ENCODE measurements around the gene CDON.
"Not testable (repeated sequence)": the region's sequence is repeated elsewhere in the genome, so short reads cannot be mapped to it uniquely, and the experiment has no call there.

Gene CDON

DNA sequence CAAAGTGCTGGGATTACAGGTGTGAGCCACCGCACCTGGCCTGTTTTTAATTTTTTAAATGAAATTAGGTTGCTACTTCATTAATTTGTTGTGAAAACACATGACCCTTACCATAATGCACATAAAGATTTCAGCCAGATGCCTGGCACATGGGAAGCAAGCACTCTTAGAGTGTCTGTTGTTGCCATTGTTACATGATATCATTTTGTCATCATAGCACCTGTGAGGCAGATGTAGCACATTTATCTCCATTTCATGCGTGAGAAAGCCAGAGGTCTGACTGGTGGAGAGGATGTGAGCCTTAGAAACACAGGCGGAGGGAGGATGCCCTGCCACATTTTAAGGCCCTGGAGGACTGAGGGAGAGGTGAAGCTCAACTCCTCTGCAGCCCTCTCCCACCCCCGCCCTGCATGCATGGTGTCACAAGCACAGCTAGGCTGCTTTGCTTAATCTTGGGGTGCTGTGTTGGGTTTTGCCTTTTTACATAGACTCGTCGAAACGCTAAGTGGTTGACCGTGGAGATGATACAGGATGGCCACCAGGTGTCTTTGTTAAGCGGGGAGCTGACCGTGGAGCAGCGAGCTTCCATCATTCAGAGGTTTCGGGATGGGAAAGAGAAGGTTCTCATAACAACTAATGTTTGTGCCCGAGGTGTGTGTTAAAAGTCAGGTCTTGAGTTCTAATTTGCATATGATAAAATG lies 144.4 kb downstream of the CDON start:
- no peak for DNase-seq

DNA sequence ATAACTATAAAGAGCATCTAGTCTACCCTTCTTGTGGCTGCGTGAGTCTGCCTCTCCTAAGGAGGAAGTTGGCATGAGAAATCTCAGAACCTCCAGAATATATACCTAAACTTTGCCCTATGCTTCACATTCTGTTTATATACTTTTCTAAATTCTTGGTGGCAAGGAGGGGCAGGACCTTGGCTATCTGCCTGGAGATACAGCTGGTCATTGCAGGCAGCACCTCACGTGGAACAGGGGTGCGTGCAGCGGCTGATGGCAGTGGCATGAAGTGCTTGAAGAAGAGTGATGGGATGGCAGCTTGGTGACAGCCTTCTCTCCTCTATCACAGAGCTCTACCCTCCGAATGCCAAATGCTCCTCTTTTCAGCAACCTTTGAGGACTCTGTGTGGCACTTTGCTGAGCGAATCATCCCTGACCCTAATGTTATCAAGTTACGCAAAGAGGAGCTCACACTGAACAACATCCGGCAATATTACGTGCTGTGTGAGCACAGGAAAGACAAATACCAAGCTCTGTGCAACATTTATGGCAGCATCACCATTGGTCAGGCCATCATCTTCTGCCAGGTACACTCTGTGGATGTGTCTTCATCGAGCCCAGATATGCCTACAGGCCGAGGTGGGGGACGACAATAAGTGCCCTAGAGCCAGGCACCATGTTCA lies 145.9 kb downstream of the CDON start:
- DNase-seq = no peak

DNA sequence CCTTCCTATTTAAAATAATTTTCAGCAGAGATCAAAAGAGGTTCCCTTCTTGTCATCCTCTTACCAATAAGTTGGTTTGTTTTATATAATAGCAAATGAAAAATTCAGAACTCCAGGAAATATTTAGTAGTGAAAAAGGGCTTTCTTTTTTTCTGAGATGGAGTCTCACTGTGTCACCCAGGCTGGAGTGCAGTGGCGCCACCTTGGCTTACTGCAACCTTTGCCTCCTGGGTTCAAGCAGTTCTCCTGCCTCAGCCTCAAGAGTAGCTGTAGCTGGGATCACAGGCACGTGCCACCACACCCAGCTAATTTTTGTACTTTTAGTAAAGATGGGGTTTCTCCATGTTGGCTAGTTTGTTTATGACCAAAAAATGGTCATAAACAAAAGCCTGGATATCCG lies 148.1 kb downstream of the CDON start:
- not testable (repeated sequence) for DNase-seq

DNA sequence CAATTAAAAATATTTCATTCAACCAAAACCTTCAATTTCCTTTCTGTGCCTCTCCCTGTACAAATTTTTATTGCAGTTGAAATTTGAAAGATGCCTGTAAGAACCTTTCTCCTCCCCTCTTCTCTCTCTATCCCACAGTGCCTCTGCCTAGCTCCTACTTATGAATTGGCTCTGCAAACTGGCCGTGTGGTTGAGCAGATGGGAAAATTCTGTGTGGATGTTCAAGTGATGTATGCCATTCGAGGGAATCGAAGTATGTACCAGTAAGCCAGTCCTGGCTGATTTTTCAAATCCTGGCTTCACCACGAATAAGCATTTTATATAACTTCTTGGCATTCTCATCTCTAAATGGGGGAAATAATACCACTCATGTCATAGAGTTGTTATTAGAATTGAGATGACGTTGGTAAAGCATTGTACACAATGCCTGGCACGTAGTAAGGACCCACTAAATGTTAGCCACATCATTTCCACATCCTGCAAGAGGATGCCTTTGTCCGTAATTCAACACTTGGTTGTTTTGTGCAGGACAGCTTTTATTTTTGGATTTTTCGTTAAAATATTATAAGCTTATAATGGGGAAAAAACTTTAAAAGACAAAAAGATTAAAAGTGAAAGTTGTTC lies 152.3 kb downstream of the CDON start:
- no peak for DNase-seq

All from SIG-M5 (cell line).